NAMALWA (cell line): ENCODE data around the gene PALD1.

Experiments used
- DNase-seq: peaks from one replicate; pipeline ENCODE4 v3.0.0-alpha.2; 2015; ENCODE audit warnings: low spot score

PALD1 gene

DNA sequence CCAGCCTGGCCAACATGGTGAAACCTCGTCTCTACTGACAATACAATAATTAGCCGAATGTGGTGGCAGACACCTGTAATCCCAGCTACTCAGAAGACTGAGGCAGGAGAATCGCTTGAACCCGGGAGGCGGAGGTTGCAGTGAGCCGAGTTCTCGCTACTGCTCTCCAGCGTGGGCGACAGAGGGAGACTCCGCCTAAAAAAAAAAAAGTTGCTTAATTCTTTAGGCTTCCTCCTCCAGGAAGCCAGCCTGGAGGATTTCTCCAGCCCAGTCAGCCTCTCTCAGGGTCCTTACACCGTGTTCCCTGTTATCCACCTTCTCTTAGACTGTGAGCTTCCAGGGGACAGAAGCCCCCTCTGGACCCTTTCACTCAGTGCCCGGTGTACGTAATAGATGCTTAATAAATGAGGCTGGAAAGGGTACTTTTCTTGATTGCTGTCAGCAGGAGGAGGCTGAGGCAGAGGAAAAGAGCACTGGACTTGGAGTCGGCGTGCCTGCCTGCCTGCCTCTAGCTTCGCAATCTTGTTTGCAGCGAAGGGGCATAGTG, 20.7 kb upstream of the PALD1 start:
- DNase-seq, result no peak

GRCh38 chr10:70458329-70459060, 20.1 kb upstream of the PALD1 start:
- DNase-seq, result no peak

DNA sequence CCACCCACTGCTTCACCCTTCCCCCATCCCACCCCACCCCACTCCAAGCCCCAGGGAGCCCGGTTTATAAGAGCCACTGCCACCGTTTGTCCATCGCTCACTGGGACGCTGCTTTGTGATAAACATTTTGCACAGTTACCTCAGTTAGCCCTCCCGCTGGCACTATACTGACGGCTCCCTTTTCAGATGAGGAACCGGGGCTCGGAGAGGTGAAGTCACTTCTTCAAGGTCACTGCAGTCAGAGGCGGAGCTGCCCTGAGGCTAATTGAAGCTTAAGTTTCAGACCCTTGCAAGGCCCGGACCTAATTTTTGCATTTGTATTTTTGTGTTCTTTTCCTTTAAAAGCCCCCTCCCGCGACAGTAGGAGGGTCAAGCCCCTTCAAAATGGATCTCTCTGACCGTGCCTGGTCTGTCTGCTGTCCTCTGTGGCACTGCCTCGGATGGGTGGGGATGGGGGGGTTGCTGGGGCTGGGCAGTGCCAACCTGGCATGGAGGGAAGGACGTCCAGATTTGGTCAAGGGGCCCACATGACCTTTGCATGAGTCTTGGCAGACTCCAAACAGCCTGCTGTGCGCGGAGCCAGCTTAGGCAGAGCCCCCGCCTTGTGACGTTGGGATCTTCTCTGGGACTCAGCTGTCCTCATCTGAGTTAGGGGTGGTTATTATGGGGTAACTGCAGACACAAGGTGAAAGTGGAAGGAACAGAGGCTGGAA, 19.4 kb upstream of the PALD1 start:
- no peak for DNase-seq

GRCh38 chr10:70459774-70460490, 18.6 kb upstream of the PALD1 start:
- DNase-seq, result no peak

GRCh38 chr10:70461397-70462348, 16.9 kb upstream of the PALD1 start:
- DNase-seq, result peak; percentile 49

GRCh38 chr10:70462349-70462984, 16.1 kb upstream of the PALD1 start:
- DNase-seq, result no peak

- no peak for DNase-seq
These were observed 13.3 kb upstream of the PALD1 start for GRCh38 chr10:70465278-70465677.

- no peak for DNase-seq
These were observed 12.7 kb upstream of the PALD1 start for GRCh38 chr10:70465832-70466231.

- DNase-seq, result no peak
These were observed 11.6 kb upstream of the PALD1 start for GRCh38 chr10:70466951-70467350.

DNA sequence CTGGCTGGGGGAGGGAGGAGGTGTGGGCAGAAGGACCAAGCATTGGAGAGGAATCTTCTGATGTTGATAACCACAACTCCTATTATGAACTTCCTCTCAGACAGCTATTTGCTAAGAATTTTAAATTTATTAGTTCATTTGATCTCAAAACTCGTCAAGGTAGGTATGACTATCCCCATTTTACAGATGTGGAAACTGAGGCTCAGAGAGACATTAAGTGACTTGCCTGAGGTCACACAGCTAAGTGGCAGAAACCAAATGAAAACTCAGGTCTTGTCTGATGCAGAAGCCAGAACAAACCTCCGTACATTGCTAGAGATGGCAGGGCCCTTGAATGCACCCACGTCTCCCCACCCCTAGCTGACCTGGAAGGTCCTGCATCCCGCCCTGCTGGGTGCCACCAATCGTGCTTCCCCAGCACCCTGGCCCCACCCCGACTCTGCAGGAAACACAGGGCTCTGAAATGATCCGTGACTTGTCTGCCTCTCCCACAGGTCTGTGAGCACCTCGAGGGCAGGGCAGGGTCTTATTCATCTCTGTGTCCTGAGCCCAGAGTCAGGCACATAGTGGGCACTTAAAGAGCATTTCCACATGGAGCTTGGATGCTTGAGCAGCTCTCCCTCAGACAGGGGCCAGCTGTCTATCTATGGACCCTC, 5.6 kb upstream of the PALD1 start:
- no peak for DNase-seq

DNA sequence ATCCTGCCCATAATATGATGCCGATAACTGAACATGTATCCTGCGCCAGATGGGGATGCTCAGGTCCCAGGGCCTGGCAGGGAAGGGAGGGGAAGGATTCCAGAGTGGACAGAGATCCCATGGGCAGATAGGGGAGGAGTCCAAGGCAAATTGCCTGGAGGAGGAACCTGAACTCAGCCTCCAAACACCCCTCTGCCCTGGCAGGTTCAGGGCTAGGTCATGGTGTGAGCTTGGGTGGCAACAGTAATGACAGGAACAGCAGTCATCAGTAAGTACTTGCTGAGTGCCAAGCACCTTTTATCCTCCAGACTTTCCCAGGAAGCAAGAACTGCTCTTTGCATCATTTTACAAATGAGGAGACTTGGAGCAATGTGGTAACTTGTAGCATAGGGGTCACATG, 3.8 kb upstream of the PALD1 start:
- no peak for DNase-seq

- DNase-seq, result no peak
These were observed 2.9 kb upstream of the PALD1 start for GRCh38 chr10:70475661-70476060.

DNA sequence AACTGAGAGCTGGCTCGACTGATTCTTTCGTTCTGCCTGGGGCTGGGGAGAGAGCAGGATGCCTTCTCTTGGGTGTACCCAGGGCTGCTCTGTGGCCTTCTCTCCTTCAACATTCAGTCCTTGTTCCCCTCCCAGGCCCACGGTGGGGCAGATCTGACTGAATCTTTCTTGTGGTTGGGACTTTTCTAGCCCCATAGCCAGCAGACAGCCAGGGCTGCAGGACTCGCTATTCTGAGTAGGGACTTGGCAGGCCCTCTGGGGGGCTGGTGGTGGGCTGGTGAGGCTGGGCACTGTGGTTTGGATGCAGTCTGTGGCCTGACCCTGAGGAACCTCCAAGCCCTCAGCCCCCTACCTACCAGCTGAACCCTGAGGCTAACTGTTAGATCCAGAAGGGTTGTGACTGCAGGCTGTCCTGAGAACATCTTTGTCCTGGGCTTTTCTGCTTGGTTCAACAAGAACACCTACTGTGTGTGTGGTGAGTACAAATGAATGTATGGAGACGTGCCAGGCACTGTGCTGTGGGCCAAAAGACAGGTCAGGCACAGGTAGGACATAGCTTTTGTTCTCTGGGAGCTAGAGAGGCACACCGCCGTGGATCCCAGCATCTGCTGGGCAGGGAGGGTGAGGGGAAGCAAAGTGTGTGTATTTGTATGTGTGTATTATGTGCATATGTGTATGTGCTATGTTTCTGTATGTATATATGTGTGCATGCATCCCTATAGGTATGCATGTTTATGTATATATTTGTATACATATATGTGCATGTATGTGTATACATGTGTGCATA, 2.1 kb upstream of the PALD1 start:
- DNase-seq, result no peak

- peak; percentile 35 for DNase-seq
These were observed 855 bp upstream of the PALD1 start for GRCh38 chr10:70477661-70478162.

GRCh38 chr10:70479165-70479581, 606 bp downstream of the PALD1 start:
- DNase-seq, result peak; percentile 16

DNA sequence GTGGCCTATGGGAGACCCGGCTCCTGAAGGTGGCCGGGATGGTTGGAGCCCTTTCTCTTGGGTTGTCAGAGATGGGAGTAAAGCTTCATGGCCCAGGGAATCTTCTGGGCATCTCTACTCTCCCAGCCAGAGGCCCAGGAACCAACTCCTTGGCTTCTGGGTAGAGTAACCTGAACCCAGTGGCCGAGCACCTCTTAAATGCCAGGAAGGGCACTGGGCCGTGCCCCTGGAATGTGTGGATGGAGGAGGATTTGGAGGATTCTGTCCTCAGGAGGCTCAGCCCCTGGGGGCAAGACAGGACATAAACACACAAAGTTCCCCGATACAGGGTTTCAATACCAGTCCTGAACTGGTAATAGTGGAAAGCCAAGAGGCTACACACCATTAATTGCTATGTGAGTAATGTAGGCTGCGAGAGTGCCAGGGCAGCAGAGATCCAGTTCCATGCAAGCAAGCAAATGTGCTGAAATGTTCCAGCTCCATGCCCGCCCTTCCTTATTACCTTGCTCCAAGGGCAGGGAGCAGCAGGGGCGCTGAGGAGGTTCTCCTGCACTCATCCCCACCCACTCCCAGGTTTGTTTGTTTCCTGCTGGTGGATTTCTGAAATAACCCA, 1.2 kb downstream of the PALD1 start:
- DNase-seq, result no peak

GRCh38 chr10:70480239-70480861, 1.8 kb downstream of the PALD1 start:
- peak; percentile 50 for DNase-seq

- no peak for DNase-seq
These were observed 2.5 kb downstream of the PALD1 start for GRCh38 chr10:70481105-70481504.
